NCI-H146 (cell line): ENCODE data around the gene RIPPLY1.

ENCODE experiments used
- DNase-seq: peaks from one replicate; lab custom pipeline; 2025; lab: John Stamatoyannopoulos, UW

RIPPLY1 gene, protein sequence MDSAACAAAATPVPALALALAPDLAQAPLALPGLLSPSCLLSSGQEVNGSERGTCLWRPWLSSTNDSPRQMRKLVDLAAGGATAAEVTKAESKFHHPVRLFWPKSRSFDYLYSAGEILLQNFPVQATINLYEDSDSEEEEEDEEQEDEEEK

GRCh38 chrX:106903291-106903824 is at the start of gene RIPPLY1:
Gene RIPPLY1, minus strand, starts transcription at chrX:106903341. Its CDS starts 54 bp downstream, at chrX:106903287.
- DNase-seq, result no peak

- no peak for DNase-seq
Observed at GRCh38 chrX:106952538-106952937, 49.4 kb upstream of the RIPPLY1 start.

GRCh38 chrX:106952089-106952488 is 48.9 kb upstream of the RIPPLY1 start:
- no peak for DNase-seq

DNA sequence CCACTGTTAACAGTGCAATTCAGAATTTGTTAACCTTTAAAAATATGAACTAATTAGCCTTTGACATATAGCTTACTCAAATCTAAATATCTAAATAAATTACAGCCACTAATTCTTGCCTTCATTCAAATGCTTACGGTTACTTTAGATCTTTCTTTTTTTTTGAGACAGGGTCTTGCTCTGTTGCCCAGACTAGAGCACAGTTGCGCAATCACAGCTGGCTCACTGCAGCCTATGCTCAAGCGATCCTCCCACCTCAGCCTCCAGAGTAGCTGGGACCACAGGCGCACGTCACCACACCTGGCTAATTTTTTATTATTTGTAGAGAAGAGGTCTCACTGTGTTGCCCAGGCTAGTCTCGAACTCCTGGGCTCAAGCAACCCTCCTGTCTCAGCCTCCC is 48.1 kb upstream of the RIPPLY1 start:
- DNase-seq, result no peak

DNA sequence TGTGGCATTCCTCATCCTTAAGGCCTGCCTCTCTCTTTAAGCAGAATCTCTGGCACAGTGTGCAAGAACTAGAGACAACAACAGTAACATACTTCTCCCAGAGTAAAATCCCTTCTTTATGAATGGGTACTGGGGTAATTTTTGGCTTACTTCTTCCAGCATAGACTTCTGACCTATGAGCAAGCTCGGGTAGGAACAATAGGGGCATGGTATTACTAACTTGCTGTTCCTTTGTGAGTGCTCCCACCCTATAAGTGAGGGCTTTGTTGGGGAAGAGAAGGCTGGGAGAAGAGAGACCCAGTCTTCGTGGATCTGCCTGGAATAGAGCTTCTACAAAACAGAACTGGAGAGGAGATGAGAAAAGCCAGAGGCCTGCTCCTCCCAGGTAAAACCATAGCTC is 47.2 kb upstream of the RIPPLY1 start:
- DNase-seq, result no peak

DNA sequence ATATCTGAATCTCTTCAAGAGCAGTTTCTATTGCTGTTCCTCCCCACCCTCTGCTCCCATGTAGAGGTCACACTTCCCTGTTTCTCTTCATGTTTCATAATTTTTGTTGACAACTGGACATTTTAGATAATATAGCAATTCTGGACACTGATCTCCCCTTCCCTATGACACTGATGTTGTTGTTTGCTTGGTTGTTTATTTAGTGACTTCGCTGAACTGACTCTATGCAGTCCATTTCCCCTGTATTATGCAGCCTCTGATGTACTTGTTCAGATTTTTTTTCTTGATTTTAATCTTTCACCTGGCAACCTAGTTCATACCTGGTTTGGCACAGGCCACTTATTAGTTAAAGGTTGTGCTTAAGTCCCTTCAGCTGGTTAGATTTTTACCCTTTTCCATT is 46.2 kb upstream of the RIPPLY1 start:
- DNase-seq, result no peak

DNA sequence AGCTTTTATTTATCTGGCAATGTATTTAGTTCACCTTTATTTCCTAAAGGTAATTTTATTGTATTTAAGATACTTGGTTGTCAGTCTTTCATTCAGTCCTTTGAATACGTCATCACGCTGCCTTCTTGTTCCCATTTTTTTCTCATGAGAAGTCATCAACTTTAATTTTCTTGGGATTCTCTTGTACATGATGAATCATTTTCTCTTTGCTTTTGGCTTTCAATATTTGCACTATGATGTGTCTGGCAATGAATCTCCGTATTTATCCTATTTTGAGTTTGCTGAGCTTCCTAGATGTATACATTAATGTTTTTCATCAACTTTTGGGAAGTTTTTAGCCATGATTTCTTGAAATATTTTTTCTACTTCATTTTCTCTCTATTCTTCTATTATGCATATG is 45.5 kb upstream of the RIPPLY1 start:
- no peak for DNase-seq

- no peak for DNase-seq
Observed at GRCh38 chrX:106946464-106946863, 43.3 kb upstream of the RIPPLY1 start.

DNA sequence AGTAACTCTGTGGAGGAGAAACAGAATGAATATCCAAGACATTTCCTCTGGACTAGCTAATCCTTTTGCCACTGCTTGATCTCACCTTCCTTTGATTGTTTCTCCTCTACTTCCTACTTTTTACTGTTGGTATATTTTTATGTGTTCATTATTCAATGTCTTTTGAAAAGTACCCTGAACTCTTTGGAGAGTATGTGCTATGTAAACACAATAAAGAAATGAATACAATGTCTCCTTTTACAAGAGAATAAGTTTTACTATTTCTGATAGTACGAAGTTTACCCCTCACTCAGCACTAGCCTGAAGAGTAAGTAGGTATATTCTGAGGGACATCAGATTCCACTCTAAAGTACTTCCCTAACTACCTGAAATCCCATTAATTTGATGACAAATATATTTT is 36.9 kb upstream of the RIPPLY1 start:
- DNase-seq, result no peak

DNA sequence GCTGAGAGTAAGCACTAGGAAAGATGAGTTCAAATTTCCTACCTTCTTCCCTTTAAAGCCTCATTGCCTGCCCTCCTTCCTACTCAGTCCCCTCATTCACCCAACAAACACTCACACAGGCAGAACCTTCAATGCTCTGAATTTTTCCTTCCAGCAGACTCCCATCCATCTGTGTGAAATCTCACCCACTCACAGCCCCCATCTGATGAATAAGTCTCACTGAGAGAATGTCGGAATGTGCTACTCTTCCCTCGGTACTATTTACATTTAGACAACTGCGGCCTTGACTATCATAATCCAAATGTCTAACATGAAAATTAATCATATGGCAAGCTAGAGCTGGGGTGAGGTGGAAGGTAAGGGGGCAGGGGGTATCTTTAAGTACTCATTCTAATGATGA is 36.4 kb upstream of the RIPPLY1 start:
- no peak for DNase-seq

- DNase-seq, result no peak
Observed at GRCh38 chrX:106936246-106936645, 33.1 kb upstream of the RIPPLY1 start.

GRCh38 chrX:106935175-106935574 is 32.0 kb upstream of the RIPPLY1 start:
- no peak for DNase-seq

DNA sequence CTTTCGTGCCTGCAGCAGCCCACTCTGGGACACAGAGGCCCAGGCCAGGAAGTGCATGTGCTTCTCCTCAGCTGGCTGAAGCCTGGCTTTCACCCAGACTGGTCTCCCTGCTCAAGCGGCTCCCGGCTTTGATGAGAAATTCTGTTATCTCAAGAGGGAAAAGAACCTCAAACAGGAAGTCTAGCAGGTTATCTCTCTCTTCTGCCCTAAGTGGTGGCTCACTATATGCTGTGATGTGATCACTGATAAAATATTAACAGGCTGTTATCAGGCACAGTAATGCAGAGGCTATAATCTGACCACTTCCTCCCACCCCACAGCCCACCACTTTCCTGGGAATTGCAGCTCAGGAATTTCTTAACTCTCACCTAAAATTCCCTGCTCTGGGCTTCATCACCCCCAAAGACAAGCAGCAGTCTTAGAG is 30.4 kb upstream of the RIPPLY1 start:
- DNase-seq, result no peak

- DNase-seq, result no peak
Observed at GRCh38 chrX:106932960-106933537, 29.9 kb upstream of the RIPPLY1 start.

DNA sequence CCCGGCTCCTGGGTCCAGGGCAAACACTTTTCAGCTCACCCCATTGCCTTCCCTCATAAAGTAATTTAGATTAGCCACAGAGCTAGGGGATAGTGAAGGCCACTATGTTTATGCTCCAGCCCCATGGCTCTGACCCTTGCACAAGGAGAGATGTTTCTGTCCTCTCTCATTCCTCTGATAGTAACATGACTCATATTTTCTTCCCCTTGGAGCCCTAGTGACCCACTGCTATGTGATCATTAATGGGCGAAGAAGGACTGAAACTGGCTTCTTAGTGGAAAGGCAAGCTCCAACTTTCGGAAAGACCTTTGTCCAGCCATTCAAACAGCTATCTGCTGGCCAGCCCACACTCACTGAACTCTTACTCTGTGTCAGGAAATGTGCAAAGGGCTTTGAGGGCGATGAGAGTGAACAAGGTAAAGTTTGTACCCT is 29.4 kb upstream of the RIPPLY1 start:
- DNase-seq, result no peak

- no peak for DNase-seq
Observed at GRCh38 chrX:106931831-106932491, 28.8 kb upstream of the RIPPLY1 start.

- DNase-seq, result no peak
Observed at GRCh38 chrX:106928227-106928626, 25.1 kb upstream of the RIPPLY1 start.

- no peak for DNase-seq
Observed at GRCh38 chrX:106927700-106928099, 24.6 kb upstream of the RIPPLY1 start.

DNA sequence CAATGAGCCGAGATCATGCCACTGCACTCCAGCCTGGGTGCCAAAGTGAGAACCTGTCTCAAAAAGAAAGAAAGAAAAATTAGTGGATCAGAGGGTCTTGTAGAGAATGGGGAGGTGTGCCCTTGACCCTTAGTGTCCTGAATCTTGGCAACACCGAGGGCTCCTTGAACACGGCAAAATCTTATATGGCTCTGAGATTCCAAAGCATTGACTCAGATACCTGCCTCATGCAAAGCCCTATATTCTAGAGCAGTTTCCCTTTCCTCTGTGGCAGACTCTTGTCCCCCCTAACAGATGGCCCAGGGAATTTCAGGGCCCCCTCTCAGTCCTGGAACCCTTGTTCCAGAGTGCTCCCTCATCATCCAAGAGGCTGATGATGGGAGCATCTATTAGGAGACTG is 23.9 kb upstream of the RIPPLY1 start:
- DNase-seq, result no peak

GRCh38 chrX:106921637-106922036 is 18.5 kb upstream of the RIPPLY1 start:
- no peak for DNase-seq

DNA sequence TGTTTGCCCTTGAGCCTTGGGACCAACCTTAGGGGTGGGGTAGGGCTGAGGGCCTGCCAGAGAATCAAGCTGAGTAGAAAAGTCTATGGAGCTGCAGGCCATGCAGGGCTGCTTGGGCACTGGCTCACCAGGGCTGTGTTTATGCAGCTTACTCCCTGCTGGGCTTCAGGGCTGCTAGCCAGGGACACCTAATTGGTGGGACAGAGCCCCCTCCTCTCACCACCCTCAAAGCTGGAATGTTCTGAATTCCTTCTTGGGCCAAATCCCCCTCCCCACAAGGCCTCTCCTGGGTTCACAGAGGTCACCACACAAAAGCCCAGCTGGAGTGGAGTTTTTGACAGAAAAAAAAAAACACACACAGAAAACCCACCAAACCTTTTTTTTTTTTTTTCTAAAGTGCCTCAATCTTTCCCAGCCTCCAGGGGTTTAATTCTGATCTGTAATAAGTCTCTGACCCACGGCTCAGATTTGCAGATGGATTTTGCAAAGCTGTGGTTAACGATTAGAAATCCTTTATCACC is 16.9 kb upstream of the RIPPLY1 start, which contains the start of gene CLDN2:
Gene CLDN2 (plus strand): TSS at position 471 of the 521 bp plus-strand sequence. CDS start 7,827 bp downstream, outside the sequence.
- no peak for DNase-seq

DNA sequence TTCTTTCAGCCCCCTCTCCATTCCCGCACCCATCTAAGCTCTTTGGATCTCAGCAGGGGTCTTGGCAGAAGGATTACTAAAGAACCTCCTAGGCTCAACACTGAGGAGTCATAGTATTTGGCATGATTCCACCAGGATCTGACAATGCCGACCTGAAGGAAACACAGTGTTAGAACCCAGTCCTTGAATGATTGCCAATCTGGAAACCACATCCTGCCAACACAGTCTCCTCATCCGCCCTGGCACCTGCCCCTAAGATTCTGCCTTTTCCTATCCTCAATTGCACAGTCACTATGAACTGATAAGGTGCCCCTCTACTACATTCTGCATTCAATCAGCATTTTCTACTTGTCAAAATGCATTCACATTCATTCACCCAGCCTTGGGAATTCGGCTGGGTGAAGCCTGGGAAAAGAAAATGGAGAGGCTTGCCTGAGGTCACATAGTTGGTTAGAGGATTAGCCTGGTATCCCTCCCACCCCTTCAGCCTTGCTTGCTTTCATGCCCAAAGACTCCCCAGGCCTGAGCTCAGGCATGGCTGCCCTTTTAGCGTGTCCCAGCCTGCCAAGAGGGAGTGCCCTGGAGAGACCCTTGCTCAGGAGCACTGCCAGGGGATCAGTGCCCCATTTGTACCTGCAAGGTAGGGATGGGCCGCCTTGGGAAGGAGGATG is 14.8 kb upstream of the RIPPLY1 start:
- DNase-seq, result no peak
